ENCODE data around the gene BTBD9. TPM values are rescaled to one million over a fixed set of nuclear protein-coding genes. Genes with fewer than 3 reads are reported as not detected.

The BTBD9 gene
- total and polyA plus RNA-seq, 2 of the 13 experiments (the other 11 are each of a cell fraction or from before 2014, with no cell fraction given) = 1.2 to 3.0 TPM

DNA sequence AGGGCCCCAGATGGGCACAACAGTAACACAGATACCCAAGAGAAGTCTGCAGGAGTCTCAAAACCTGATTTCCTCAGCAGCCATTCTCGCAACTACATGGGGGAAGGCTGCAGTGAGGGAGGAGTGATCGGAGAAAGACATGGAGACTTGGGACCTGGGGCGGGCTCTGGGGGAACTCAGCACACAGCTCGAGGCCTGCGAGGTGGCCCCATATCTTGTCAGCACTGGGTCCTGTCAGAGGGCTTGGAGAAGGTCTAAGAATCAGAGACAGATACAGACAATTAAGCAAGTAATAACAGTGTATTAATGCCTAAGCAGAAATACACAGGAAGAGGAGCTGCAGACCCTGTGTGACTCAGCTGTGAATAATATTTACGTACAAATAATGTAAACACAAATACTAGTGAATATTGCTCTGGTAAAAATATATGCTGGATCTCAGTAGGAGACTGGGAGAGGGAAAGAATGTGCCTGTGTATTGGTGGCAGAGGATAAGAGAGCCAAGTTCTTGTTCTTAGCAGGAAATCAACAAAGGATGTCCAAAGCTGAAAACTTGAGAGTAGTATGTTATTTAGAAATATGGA is 484.0 kb downstream of the BTBD9 start:
- H3K4me3 ChIP-seq (replicated peaks in 1 of 3; ENCODE audit: insufficient read depth in 1 of 3, low read depth in 2 of 3, low read length in 3 of 3) = no peak overlapping the region
- in situ Hi-C loops (cut with HindIII; ENCODE audit: extremely low pct_ligation_motif_present, low pct_unique_long_range_greater_than_20kb) = no loop called here
- H3K36me3 ChIP-seq (replicated peaks in 1 of 2; ENCODE audit: control insufficient read depth in 1 of 2, insufficient read depth in 2 of 2, low read length in 2 of 2) = peaks cover 6 to 12% of the 10 kb centered on the region in 2 experiments
- TF ChIP-seq PAX8 (CRISPR knock-in tag; IDR thresholded peaks at IDR 0.05; ENCODE audit: borderline replicate concordance) = no peak
- no peak for TF ChIP-seq SOX13 (IDR thresholded peaks at IDR 0.05)
- TF ChIP-seq SOX13 (CRISPR knock-in tag; conservative IDR thresholded peaks at IDR 0.05 in 1 of 2, IDR thresholded peaks at IDR 0.05 in 1 of 2) = 0 out of 4 replicates have a peak, but pooled peaks of 1 of the 2 experiments have one; percentile 37
- no peaks in the 10 kb centered on the region for H3K9me3 ChIP-seq (ENCODE audit: low read length)
- ATAC-seq = no peak
- H3K79me2 ChIP-seq (ENCODE audit: insufficient read depth, low read length) = no peaks in the 10 kb centered on the region
- DNase-seq (ENCODE audit: low spot score) = no peak
- H3K4me2 ChIP-seq (ENCODE audit: low read depth, low read length) = no peak overlapping the region
- no peaks in the 10 kb centered on the region for H4K20me1 ChIP-seq (ENCODE audit: insufficient read depth, low read length)
- peak overlapping the region; percentile 41 for H3K9ac ChIP-seq (ENCODE audit: insufficient read depth, low read depth, low read length)
- H2AFZ ChIP-seq (ENCODE audit: low read length) = no peak overlapping the region
- H3K27me3 ChIP-seq (ENCODE audit: control insufficient read depth in 1 of 2, insufficient read depth in 2 of 2, low read length in 2 of 2) = no peaks in the 10 kb centered on the region
- H3K27ac ChIP-seq (ENCODE audit: extremely low read length, insufficient read depth, low read length) = peak overlapping the region; percentile 71
- ChIA-PET POLR2A (no interaction called here), CTCF (ENCODE audit: low intra/inter-chr PET ratio, low total read pairs) (no interaction called here)
- intact Hi-C loops (cut with micrococcal nuclease; ENCODE audit: unreplicated experiment) = no loop called here
- 94% methylated on average over 6 of the region's 6 CpGs for WGBS (ENCODE audit: low lambda C conversion rate)
- BruUV-seq (replicated peaks) = no TSS peak
- H3K4me1 ChIP-seq (ENCODE audit: insufficient read depth, low read length) = peaks cover 19% of the 10 kb centered on the region
- FAIRE-seq = no peak

DNA sequence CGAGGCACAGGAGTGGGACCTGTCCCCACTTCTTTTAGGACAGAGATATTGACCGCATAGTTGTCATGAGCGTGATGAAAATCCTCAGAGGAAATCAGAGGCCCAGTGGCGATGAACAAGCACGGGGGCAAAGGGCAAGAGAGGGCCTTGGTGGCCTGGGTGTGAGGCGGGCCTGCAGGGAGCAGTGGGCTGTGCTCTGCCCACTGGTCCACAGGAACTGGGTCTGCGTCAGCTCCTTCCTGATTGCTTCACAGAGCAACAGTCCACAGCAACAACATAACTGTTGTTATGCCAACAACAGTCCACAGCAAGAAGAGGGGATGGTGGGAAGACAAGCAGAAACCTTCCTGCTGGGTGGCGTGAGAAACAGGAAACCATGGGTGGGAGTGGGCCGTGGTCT is 484.6 kb downstream of the BTBD9 start:
- Histone ChIP-seq H3K4me3 (replicated peaks in 1 of 3; ENCODE audit: insufficient read depth in 1 of 3, low read depth in 2 of 3, low read length in 3 of 3) (no peak overlapping the region), H3K36me3 (replicated peaks in 1 of 2; ENCODE audit: control insufficient read depth in 1 of 2, insufficient read depth in 2 of 2, low read length in 2 of 2) (peaks cover 6 to 14% of the 10 kb centered on the region in 2 experiments), H3K27me3 (ENCODE audit: control insufficient read depth in 1 of 2, insufficient read depth in 2 of 2, low read length in 2 of 2) (no peaks in the 10 kb centered on the region), H4K20me1 (ENCODE audit: insufficient read depth, low read length) (no peaks in the 10 kb centered on the region), H2AFZ (ENCODE audit: low read length) (no peak overlapping the region), H3K9me3 (ENCODE audit: low read length) (no peaks in the 10 kb centered on the region), H3K27ac (ENCODE audit: extremely low read length, insufficient read depth, low read length) (peak overlapping the region; percentile 71), H3K4me1 (ENCODE audit: insufficient read depth, low read length) (peaks cover 19% of the 10 kb centered on the region), H3K79me2 (ENCODE audit: insufficient read depth, low read length) (no peaks in the 10 kb centered on the region), H3K4me2 (ENCODE audit: low read depth, low read length) (peak overlapping the region; percentile 2; the same call in 1 of the 2 replicates), H3K9ac (ENCODE audit: insufficient read depth, low read depth, low read length) (peak overlapping the region; percentile 41)
- ChIA-PET CTCF (ENCODE audit: low intra/inter-chr PET ratio, low total read pairs) (no interaction called here), POLR2A (no interaction called here)
- peak; percentile 63 for DNase-seq (ENCODE audit: low spot score)
- no TSS peak for BruUV-seq (replicated peaks)
- peak; percentile 72 for FAIRE-seq
- in situ Hi-C loops (cut with HindIII; ENCODE audit: extremely low pct_ligation_motif_present, low pct_unique_long_range_greater_than_20kb) = no loop called here
- intact Hi-C loops (cut with micrococcal nuclease; ENCODE audit: unreplicated experiment) = no loop called here
- 54% methylated on average over 9 of the region's 9 CpGs for WGBS (ENCODE audit: low lambda C conversion rate)
- ATAC-seq = peak; percentile 92
- peak; percentile 28 for TF ChIP-seq NR2C2 (CRISPR knock-in tag; IDR thresholded peaks at IDR 0.05; ENCODE audit: borderline replicate concordance)
- 0 out of 2 replicates have a peak, but pooled peaks have one; percentile 30 for TF ChIP-seq ZNF501 (CRISPR knock-in tag; IDR thresholded peaks at IDR 0.05)
- TF ChIP-seq IKZF4 (CRISPR knock-in tag; IDR thresholded peaks at IDR 0.05; ENCODE audit: borderline replicate concordance, low read depth, not compliant biosample characterization) = no peak
- TF ChIP-seq MAFF (IDR thresholded peaks at IDR 0.05; ENCODE audit: low read depth, low read length) = 0 out of 2 replicates have a peak, but pooled peaks have one; percentile 13
- peak; percentile 90 for TF ChIP-seq ZNF687 (CRISPR knock-in tag; IDR thresholded peaks at IDR 0.05)
- no peak for TF ChIP-seq TCF12 (IDR thresholded peaks at IDR 0.05)
- no peak for TF ChIP-seq TCF12 (CRISPR knock-in tag; IDR thresholded peaks at IDR 0.05)
- TF ChIP-seq MAZ (IDR thresholded peaks at IDR 0.05; ENCODE audit: borderline replicate concordance, low read depth, low read length) = 0 out of 2 replicates have a peak, but pooled peaks have one; percentile 31
- TF ChIP-seq MAZ (CRISPR knock-in tag; IDR thresholded peaks at IDR 0.05; ENCODE audit: low read depth) = no peak
- peak; percentile 63; the same call in 1 of the 2 replicates for TF ChIP-seq SP4 (CRISPR knock-in tag; IDR thresholded peaks at IDR 0.05)
- no peak for TF ChIP-seq ZNF607 (CRISPR knock-in tag; IDR thresholded peaks at IDR 0.05; ENCODE audit: borderline replicate concordance)
- no peak for TF ChIP-seq ZSCAN30 (CRISPR knock-in tag; IDR thresholded peaks at IDR 0.05)
